ENCODE results near the gene EIF5. TPM values are rescaled to one million over a fixed set of nuclear protein-coding genes. Genes with fewer than 3 reads are reported as not detected.

Gene EIF5
- total RNA-seq, 1 experiment from 2014 or later: 238 TPM

GRCh38 chr14:103318750-103319419 is 15.2 kb upstream of the EIF5 start:
- intact Hi-C loops (cut with micrococcal nuclease; ENCODE audit: unreplicated experiment) (no loop called here), in situ Hi-C loops (cut with HindIII; ENCODE audit: low pct_unique_long_range_greater_than_20kb, low sequenced_read_pairs) (no loop called here)
- H3K27ac ChIP-seq (ENCODE audit: low read length): no peak overlapping the region
- DNase-seq (ENCODE audit: low read depth, low spot score): no peak
- BruUV-seq (replicated peaks): no TSS peak
- no peaks in the 10 kb centered on the region for H3K36me3 ChIP-seq (ENCODE audit: control insufficient read depth, insufficient read depth, low read length)
- no peaks in the 10 kb centered on the region for H3K9me3 ChIP-seq (ENCODE audit: control insufficient read depth, insufficient read depth, low read depth, low read length)
- no peaks in the 10 kb centered on the region for H3K4me1 ChIP-seq (ENCODE audit: control insufficient read depth, insufficient read depth, low read length)
- H3K27me3 ChIP-seq (ENCODE audit: control insufficient read depth, insufficient read depth, low read length): no peaks in the 10 kb centered on the region
- ChIA-PET POLR2A (no interaction called here), CTCF (no interaction called here)
- TF ChIP-seq REST (IDR thresholded peaks at IDR 0.05; ENCODE audit: insufficient read depth in 1 of 2, low read depth in 2 of 2, low read length in 1 of 2) (no peak), POLR2AphosphoS5 (IDR thresholded peaks at IDR 0.05; ENCODE audit: low read depth, low read length) (no peak), CTCF (IDR thresholded peaks at IDR 0.05) (no peak), SIN3A (IDR thresholded peaks at IDR 0.05; ENCODE audit: borderline replicate concordance, insufficient read depth, low read depth, low read length) (no peak), TCF7L2 (IDR thresholded peaks at IDR 0.05; ENCODE audit: low read depth, low read length) (no peak)
- no peak overlapping the region for H3K4me3 ChIP-seq (ENCODE audit: low read depth in 2 of 2, low read length in 2 of 2)
- ATAC-seq: no peak

GRCh38 chr14:103319422-103319821 is 14.6 kb upstream of the EIF5 start:
- H3K4me1 ChIP-seq (ENCODE audit: control insufficient read depth, insufficient read depth, low read length): no peaks in the 10 kb centered on the region
- no TSS peak for BruUV-seq (replicated peaks)
- no peak overlapping the region for H3K27ac ChIP-seq (ENCODE audit: low read length)
- no peaks in the 10 kb centered on the region for H3K9me3 ChIP-seq (ENCODE audit: control insufficient read depth, insufficient read depth, low read depth, low read length)
- no peaks in the 10 kb centered on the region for H3K36me3 ChIP-seq (ENCODE audit: control insufficient read depth, insufficient read depth, low read length)
- CTCF ChIA-PET: no interaction called here
- DNase-seq (ENCODE audit: low read depth, low spot score) (no peak), ATAC-seq (no peak)
- no peaks in the 10 kb centered on the region for H3K27me3 ChIP-seq (ENCODE audit: control insufficient read depth, insufficient read depth, low read length)
- POLR2A ChIA-PET: no interaction called here
- no peak overlapping the region for H3K4me3 ChIP-seq (ENCODE audit: low read depth in 2 of 2, low read length in 2 of 2)
- intact Hi-C loops (cut with micrococcal nuclease; ENCODE audit: unreplicated experiment) (no loop called here), in situ Hi-C loops (cut with HindIII; ENCODE audit: low pct_unique_long_range_greater_than_20kb, low sequenced_read_pairs) (no loop called here)
- TF ChIP-seq REST (IDR thresholded peaks at IDR 0.05; ENCODE audit: insufficient read depth in 1 of 2, low read depth in 2 of 2, low read length in 1 of 2) (no peak), CTCF (IDR thresholded peaks at IDR 0.05) (no peak), POLR2AphosphoS5 (IDR thresholded peaks at IDR 0.05; ENCODE audit: low read depth, low read length) (no peak), TCF7L2 (IDR thresholded peaks at IDR 0.05; ENCODE audit: low read depth, low read length) (no peak), SIN3A (IDR thresholded peaks at IDR 0.05; ENCODE audit: borderline replicate concordance, insufficient read depth, low read depth, low read length) (no peak)
